GM19035 (cell line): ENCODE results near the gene CNN2.

ENCODE experiments used
- ATAC-seq: cut with Tn5 transposase; IDR thresholded peaks from one replicate; pipeline ENCODE4 v1.9.1; 2021; ENCODE audit not compliant: unreplicated experiment

The CNN2 gene

DNA sequence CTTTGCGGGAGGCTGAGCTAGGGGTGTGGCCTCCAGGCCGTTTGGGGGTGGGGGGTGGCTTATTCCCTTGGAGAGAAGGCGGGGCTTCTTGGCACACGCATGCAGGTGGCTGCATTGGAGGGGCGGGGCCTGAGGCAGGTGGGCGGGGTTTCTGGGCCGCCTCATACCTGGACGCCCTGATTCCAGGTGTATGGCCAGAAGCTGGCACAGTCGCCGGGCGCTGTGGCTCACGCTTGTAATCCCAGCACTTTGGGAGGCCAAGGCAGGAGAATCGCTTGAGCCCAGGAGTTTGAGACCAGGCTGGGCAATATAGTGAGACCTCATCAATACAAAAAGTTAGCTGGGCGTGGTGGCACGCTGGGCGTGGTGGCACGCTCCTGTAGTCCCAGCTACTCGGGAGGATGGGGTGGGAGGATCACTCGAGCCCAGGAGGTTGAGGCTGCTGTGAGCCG, 21.3 kb downstream of the CNN2 start:
- ATAC-seq, result no peak

GRCh38 chr19:1049106-1049505, 22.7 kb downstream of the CNN2 start:
- no peak for ATAC-seq

GRCh38 chr19:1049800-1050199, 23.4 kb downstream of the CNN2 start:
- no peak for ATAC-seq

DNA sequence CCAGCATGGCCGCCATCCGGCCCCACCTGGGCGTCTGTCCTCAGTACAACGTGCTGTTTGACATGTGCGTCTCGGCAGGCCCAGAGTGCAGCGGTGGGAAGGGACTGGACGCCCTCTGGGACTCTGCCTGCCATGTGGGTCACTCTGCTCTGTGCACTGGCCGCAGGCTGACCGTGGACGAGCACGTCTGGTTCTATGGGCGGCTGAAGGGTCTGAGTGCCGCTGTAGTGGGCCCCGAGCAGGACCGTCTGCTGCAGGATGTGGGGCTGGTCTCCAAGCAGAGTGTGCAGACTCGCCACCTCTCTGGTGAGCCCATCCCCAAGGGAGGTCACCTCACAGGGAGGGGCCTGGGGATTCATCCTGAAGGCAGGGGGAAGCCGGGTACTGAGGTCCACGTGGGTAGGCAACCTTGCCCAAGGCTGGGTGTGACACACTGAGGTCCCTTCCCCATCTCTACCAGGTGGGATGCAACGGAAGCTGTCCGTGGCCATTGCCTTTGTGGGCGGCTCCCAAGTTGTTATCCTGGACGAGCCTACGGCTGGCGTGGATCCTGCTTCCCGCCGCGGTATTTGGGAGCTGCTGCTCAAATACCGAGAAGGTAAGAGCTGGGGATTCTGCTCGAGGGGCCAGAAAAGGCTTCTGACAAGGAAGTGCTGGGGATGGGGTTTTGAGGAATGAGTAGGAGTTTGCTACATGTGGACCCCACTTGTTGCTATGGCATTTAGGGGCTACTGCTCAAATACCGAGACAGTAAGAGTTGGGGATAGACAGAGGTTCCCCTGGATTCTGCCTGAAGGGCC, 24.8 kb downstream of the CNN2 start:
- ATAC-seq, result no peak

- no peak for ATAC-seq
These were observed 25.4 kb downstream of the CNN2 start for GRCh38 chr19:1051791-1052190.

DNA sequence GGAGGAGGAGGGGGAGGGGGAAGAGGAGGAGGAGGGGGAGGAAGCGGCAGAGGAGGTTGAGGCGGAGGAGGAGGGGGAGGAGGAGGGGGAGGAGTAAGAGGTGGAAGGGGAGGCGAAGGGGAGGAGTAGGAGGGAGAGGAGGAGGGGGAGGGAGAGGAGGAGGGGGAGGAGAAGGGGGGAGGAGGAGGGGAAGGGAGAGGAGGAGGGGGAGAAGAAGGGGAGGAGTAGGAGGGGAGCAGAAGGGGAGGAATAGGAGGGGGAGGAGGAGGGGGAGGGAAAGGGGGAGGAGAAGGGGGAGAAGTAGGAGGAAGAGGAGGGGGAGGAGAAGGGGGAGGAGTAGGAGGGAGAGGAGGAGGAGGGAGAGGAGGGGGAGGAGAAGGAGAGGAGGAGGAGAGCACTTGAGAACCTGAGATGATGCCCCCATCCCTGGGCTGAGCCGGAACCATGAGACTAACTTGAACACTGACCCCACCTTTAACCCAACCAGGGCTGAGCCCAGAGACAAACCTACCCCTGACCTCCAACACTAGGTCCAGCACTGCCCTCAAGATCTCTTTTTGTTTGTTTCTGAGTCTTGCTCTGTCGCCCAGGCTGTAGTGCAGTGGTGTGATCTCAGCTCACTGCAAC, 26.1 kb downstream of the CNN2 start:
- ATAC-seq, result no peak

GRCh38 chr19:1053176-1054101, 27.0 kb downstream of the CNN2 start:
- ATAC-seq, result no peak

DNA sequence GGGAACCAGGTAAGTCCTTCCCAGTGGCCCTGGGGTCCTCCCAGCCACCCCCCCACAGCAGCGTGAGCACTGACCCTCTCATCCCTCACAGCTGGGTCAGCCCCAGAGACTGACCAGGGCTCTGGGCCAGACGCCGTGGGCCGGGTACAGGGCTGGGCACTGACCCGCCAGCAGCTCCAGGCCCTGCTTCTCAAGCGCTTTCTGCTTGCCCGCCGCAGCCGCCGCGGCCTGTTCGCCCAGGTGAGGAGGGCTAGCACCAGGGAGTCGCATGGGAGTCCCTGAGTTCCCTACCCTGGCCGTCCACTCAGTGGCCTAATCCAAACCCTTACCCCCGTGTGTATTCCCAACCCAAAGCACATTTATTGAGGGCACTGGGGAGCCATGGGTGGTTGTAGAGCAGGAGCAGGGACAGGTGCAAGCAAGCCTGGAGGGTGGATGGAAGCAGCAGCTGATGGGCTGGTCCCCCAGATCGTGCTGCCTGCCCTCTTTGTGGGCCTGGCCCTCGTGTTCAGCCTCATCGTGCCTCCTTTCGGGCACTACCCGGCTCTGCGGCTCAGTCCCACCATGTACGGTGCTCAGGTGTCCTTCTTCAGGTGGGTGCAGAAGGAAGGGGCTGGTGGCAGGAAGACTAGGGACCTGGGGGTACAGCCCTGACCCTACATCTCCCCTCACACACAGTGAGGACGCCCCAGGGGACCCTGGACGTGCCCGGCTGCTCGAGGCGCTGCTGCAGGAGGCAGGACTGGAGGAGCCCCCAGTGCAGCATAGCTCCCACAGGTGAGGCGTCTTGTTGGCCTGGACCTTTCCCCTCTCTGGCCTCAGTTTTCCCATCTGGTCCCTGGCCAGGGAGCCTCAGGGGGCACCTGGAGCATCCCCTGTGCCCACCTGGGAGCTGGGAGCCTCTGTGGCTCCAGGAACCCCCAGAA, 28.0 kb downstream of the CNN2 start:
- ATAC-seq, result no peak

GRCh38 chr19:1055028-1055425, 28.6 kb downstream of the CNN2 start:
- no peak for ATAC-seq

- no peak for ATAC-seq
These were observed 29.6 kb downstream of the CNN2 start for GRCh38 chr19:1055886-1056620.

GRCh38 chr19:1057176-1057855, 30.9 kb downstream of the CNN2 start:
- no peak for ATAC-seq

- ATAC-seq, result no peak
These were observed 31.7 kb downstream of the CNN2 start for GRCh38 chr19:1058112-1058511.

DNA sequence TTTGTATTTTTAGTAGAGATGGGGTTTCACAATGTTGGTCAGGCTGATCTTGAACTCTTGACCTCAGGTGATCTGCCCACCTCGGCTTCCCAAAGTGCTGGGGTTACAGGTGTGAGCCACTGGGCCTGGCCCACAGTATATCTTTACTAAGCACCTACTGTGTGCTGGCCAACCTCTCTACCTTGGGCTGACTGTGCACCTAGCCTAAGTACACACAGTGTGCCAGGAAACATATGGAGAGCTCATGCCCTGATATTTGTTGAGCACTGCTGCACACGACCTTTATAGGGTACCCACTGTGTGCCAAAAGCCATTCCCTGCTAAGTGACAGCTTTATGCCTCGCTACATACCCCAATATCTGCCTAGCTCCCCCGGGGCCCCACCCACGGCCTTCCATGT, 34.3 kb downstream of the CNN2 start:
- ATAC-seq, result no peak

DNA sequence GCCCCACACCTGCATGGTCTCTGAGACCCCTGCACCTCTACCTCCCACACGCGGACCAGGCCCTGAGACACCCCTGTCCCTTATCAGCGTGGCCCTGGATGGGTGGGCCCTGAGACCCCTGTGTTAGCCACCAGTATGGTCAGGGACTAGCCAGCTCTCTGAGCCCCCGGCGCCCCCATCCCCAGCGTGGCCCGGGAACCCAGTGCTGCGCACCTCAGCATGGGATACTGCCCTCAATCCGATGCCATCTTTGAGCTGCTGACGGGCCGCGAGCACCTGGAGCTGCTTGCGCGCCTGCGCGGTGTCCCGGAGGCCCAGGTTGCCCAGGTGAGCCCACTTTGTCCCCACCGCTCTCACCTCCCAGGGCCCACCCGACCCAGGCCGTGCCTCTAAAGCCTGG, 35.6 kb downstream of the CNN2 start:
- ATAC-seq, result no peak

DNA sequence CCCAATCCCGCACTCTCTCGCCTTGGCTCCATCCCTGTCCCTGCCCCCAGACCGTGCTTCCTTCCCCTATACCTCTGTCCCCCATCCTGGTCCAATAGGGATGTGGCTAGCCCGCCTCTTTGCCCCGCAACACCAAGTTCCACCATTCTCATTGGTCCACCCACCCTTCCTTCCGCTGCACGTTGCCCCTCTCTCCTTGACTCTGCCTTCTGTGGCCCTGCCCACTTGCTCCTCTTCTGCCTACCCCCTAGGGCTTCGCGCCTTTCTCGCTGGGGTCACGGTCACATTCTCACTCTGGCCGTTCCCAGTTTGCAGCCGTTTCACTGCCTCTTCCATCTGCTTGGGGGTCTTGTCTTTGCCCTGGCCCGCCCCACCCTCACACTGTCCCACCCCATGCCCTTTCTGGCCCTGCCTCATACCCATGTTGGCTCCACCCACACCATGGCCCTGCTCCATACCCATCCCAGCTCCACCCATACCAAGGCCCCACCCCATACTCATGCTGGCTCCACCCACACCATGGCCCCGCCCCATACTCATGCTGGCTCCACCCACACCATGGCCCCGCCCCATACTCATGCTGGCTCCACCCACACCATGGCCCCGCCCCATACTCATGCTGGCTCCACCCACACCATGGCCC, 36.1 kb downstream of the CNN2 start:
- ATAC-seq, result no peak

- no peak for ATAC-seq
These were observed 36.9 kb downstream of the CNN2 start for GRCh38 chr19:1063030-1063908.

DNA sequence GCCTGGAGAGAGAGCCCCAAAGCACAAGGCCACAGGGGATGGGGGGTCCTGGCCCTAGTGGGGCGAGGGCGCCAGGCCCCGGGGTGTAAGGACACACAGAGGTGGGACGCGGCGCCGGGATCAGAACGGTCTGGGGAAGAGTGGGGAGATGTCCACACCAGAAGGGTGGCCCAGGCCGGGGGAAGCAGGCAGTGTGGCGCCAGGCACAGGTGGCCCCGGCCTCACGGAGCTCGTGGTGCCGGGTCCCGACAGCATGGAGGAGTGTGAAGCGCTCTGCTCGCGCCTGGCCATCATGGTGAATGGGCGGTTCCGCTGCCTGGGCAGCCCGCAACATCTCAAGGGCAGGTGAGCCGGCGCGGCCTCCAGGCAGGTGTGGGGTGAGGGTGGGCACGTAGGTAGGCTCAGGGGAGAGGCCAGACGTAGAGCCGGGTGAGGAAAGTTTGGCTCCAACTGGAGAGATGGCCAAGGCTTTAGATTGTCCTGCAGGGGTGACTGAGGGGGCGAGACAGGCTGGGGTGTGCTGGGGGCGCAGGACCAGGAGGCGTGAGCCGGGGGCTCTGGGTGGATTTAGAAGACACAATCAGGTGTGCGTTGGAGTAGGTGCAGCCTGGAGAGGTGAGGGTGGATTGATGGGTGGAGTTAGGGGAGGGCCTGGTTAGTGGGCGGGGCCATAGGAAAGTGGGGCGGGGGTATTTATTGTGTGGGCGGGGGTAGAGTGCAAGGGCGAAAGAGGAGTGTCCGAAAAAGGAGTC, 37.7 kb downstream of the CNN2 start:
- no peak for ATAC-seq
